HepG2 (cell line): ENCODE measurements around the gene SMC1A. TPM values are rescaled to one million over a fixed set of nuclear protein-coding genes. Genes with fewer than 3 reads are reported as not detected.

ENCODE experiments used
- HDAC2 ChIP-seq: sonication (generic); formaldehyde crosslinking; IDR thresholded peaks from 2 replicates; pipeline ENCODE4 v1.4.0; 2020; ENCODE audit warnings: missing genetic modification reagents
- KDM2A ChIP-seq: sonication (generic); formaldehyde crosslinking; IDR thresholded peaks from 2 replicates; pipeline ENCODE4 v1.4.0; 2020; ENCODE audit warnings: low read depth, missing genetic modification reagents, borderline replicate concordance
- MIER2 ChIP-seq: IDR thresholded peaks from 2 replicates; pipeline ENCODE4 v1.6.1; 2016; ENCODE audit warnings: missing biosample characterization, missing genetic modification reagents
- SRSF9 ChIP-seq: fragments of 200-400 bp; formaldehyde crosslinking; IDR thresholded peaks from 2 replicates; pipeline ENCODE4 v1.6.1; 2018; ENCODE audit warnings: borderline replicate concordance, mild to moderate bottlenecking, low read depth, low read length; ENCODE audit not compliant: insufficient read depth, poor library complexity, severe bottlenecking
- polyA plus RNA-seq, 8 experiments: library from polyadenylated mRNA; depleted of rRNA in 3 of 8; stranded (reverse) in 7 of 8; unstranded in 1 of 8; fragments of >200 nt; fragmentation: Illumina TruSeq in 4 of 8; extraction: Trizol in 4 of 8; gene quantifications; 2 replicates each; pipeline versions ENCODE4 v1.2.1 to v1.2.3, GENCODE V29; 2011 to 2016; ENCODE audit warnings: low read depth in 4 of 8, missing spikeins in 1 of 8, mixed read lengths in 1 of 8; ENCODE audit not compliant: insufficient read depth in 1 of 8
- total RNA-seq, 5 experiments: library from RNA; depleted of rRNA; stranded (reverse); fragments of >200 nt; fragmentation: Illumina TruSeq; extraction: Trizol; gene quantifications; 2 replicates each; pipeline ENCODE4 v1.2.3, GENCODE V29; 2016; ENCODE audit warnings: low read depth in 1 of 5
- TF ChIP-seq, protein P1 (sequence below): IDR thresholded peaks from 2 replicates; pipeline ENCODE4 v1.4.0; 2020; ENCODE audit warnings: mild to moderate bottlenecking, missing genetic modification reagents
- TF ChIP-seq, protein P2 (sequence below): sonication (generic); formaldehyde crosslinking; IDR thresholded peaks from 2 replicates; pipeline ENCODE4 v1.9.0; 2021; ENCODE audit warnings: missing genetic modification reagents, mild to moderate bottlenecking, borderline replicate concordance
- TF ChIP-seq, protein P3 (sequence below): sonication (generic); formaldehyde crosslinking; IDR thresholded peaks from 2 replicates; pipeline ENCODE4 v1.9.0; 2022; ENCODE audit warnings: missing genetic modification reagents, mild to moderate bottlenecking, borderline replicate concordance
- TF ChIP-seq, protein P4 (sequence below): IDR thresholded peaks from 2 replicates; pipeline ENCODE4 v1.6.1; 2016
- TF ChIP-seq, protein P5 (sequence below): IDR thresholded peaks from 2 replicates; pipeline ENCODE4 v1.6.1; 2016; ENCODE audit warnings: low read depth, missing genetic modification reagents, missing compliant biosample characterization
- TF ChIP-seq, protein P6 (sequence below): sonication (generic); formaldehyde crosslinking; IDR thresholded peaks from 2 replicates; pipeline ENCODE4 v1.4.0; 2020; ENCODE audit warnings: missing genetic modification reagents

SMC1A gene
- total and polyA plus RNA-seq, 2 of the 13 experiments (the other 11 are each of a cell fraction or from before 2014, with no cell fraction given): 9.4 to 46.6 TPM

DNA sequence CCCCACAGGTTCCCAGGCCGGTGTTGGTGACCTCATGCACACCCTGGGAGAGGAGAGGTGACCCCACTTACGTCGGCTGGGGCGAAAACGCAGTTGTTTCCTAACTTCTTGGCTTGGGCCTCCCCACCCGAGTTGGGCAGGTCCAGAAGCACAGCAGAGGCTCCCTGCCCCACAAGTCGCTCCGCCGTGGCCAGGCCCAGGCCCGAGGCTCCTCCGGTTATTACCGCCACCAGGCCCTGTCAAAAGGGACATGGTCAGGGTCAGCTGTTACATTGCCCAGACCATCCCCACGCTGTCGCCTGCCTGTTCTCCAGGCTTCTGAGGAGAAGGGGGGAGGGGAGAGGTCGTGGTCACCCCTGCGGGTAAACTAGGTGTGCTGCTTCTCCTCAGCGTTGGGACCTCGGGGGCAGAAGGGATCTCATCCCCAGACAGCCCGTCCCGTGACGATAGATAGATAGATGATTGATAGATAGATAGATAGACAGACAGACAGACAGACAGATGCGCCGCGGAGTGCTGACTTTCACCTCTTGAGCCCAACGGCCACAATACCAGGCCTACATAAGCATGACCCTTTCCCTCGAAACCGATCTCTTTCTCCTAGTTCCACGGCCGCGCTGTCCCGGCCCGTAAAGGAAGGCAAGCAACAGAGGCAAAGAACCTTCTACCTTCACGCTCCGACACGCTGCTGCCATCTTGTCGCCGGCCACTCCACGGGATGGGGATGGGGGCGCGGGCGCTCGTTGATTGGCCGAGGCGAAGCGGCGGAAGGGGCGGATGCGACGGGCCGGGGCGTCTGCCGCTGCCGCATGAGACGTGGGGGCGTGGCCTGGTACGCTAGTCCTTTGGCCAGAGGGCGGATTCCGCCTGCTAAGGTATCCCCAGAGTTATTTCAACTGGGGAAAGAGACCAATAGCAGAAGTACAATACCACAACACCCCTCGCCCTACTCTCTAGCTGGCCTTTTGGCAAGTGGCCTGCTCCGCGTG is 11.5 kb upstream of the SMC1A start, which contains the start of gene HSD17B10 (continued):
- TF ChIP-seq, protein P1, sequence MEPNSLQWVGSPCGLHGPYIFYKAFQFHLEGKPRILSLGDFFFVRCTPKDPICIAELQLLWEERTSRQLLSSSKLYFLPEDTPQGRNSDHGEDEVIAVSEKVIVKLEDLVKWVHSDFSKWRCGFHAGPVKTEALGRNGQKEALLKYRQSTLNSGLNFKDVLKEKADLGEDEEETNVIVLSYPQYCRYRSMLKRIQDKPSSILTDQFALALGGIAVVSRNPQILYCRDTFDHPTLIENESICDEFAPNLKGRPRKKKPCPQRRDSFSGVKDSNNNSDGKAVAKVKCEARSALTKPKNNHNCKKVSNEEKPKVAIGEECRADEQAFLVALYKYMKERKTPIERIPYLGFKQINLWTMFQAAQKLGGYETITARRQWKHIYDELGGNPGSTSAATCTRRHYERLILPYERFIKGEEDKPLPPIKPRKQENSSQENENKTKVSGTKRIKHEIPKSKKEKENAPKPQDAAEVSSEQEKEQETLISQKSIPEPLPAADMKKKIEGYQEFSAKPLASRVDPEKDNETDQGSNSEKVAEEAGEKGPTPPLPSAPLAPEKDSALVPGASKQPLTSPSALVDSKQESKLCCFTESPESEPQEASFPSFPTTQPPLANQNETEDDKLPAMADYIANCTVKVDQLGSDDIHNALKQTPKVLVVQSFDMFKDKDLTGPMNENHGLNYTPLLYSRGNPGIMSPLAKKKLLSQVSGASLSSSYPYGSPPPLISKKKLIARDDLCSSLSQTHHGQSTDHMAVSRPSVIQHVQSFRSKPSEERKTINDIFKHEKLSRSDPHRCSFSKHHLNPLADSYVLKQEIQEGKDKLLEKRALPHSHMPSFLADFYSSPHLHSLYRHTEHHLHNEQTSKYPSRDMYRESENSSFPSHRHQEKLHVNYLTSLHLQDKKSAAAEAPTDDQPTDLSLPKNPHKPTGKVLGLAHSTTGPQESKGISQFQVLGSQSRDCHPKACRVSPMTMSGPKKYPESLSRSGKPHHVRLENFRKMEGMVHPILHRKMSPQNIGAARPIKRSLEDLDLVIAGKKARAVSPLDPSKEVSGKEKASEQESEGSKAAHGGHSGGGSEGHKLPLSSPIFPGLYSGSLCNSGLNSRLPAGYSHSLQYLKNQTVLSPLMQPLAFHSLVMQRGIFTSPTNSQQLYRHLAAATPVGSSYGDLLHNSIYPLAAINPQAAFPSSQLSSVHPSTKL: peak; percentile 19; the same call in 1 of the 2 replicates
- TF ChIP-seq, protein P2, sequence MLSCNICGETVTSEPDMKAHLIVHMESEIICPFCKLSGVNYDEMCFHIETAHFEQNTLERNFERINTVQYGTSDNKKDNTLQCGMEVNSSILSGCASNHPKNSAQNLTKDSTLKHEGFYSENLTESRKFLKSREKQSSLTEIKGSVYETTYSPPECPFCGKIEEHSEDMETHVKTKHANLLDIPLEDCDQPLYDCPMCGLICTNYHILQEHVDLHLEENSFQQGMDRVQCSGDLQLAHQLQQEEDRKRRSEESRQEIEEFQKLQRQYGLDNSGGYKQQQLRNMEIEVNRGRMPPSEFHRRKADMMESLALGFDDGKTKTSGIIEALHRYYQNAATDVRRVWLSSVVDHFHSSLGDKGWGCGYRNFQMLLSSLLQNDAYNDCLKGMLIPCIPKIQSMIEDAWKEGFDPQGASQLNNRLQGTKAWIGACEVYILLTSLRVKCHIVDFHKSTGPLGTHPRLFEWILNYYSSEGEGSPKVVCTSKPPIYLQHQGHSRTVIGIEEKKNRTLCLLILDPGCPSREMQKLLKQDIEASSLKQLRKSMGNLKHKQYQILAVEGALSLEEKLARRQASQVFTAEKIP (CRISPR knock-in tag): no peak
- TF ChIP-seq, protein P3, sequence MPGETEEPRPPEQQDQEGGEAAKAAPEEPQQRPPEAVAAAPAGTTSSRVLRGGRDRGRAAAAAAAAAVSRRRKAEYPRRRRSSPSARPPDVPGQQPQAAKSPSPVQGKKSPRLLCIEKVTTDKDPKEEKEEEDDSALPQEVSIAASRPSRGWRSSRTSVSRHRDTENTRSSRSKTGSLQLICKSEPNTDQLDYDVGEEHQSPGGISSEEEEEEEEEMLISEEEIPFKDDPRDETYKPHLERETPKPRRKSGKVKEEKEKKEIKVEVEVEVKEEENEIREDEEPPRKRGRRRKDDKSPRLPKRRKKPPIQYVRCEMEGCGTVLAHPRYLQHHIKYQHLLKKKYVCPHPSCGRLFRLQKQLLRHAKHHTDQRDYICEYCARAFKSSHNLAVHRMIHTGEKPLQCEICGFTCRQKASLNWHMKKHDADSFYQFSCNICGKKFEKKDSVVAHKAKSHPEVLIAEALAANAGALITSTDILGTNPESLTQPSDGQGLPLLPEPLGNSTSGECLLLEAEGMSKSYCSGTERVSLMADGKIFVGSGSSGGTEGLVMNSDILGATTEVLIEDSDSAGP (CRISPR knock-in tag): peak; percentile 39; the same call in 1 of the 2 replicates
- no peak for TF ChIP-seq MIER2 (CRISPR knock-in tag)
- TF ChIP-seq, protein P4, sequence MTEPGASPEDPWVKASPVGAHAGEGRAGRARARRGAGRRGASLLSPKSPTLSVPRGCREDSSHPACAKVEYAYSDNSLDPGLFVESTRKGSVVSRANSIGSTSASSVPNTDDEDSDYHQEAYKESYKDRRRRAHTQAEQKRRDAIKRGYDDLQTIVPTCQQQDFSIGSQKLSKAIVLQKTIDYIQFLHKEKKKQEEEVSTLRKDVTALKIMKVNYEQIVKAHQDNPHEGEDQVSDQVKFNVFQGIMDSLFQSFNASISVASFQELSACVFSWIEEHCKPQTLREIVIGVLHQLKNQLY (CRISPR knock-in tag): no peak
- TF ChIP-seq, protein P5, sequence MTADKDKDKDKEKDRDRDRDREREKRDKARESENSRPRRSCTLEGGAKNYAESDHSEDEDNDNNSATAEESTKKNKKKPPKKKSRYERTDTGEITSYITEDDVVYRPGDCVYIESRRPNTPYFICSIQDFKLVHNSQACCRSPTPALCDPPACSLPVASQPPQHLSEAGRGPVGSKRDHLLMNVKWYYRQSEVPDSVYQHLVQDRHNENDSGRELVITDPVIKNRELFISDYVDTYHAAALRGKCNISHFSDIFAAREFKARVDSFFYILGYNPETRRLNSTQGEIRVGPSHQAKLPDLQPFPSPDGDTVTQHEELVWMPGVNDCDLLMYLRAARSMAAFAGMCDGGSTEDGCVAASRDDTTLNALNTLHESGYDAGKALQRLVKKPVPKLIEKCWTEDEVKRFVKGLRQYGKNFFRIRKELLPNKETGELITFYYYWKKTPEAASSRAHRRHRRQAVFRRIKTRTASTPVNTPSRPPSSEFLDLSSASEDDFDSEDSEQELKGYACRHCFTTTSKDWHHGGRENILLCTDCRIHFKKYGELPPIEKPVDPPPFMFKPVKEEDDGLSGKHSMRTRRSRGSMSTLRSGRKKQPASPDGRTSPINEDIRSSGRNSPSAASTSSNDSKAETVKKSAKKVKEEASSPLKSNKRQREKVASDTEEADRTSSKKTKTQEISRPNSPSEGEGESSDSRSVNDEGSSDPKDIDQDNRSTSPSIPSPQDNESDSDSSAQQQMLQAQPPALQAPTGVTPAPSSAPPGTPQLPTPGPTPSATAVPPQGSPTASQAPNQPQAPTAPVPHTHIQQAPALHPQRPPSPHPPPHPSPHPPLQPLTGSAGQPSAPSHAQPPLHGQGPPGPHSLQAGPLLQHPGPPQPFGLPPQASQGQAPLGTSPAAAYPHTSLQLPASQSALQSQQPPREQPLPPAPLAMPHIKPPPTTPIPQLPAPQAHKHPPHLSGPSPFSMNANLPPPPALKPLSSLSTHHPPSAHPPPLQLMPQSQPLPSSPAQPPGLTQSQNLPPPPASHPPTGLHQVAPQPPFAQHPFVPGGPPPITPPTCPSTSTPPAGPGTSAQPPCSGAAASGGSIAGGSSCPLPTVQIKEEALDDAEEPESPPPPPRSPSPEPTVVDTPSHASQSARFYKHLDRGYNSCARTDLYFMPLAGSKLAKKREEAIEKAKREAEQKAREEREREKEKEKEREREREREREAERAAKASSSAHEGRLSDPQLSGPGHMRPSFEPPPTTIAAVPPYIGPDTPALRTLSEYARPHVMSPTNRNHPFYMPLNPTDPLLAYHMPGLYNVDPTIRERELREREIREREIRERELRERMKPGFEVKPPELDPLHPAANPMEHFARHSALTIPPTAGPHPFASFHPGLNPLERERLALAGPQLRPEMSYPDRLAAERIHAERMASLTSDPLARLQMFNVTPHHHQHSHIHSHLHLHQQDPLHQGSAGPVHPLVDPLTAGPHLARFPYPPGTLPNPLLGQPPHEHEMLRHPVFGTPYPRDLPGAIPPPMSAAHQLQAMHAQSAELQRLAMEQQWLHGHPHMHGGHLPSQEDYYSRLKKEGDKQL: no peak
- no peak for TF ChIP-seq SRSF9
- TF ChIP-seq, protein P6, sequence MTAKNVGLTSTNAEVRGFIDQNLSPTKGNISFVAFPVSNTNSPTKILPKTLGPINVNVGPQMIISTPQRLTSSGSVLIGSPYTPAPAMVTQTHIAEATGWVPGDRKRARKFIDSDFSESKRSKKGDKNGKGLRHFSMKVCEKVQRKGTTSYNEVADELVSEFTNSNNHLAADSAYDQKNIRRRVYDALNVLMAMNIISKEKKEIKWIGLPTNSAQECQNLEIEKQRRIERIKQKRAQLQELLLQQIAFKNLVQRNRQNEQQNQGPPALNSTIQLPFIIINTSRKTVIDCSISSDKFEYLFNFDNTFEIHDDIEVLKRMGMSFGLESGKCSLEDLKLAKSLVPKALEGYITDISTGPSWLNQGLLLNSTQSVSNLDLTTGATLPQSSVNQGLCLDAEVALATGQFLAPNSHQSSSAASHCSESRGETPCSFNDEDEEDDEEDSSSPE (CRISPR knock-in tag): peak; percentile 43; the same call in 1 of the 2 replicates
- TF ChIP-seq HDAC2: peak; percentile 62; the same call in 1 of the 2 replicates
- TF ChIP-seq KDM2A: peak; percentile 27; the same call in 1 of the 2 replicates
